Activated CD4-positive, alpha-beta T cell treated with anti-CD3 and anti-CD28 coated beads, Interleukin-2, amount 50 U/mL, for 4 hours (primary cell): Measurements from ENCODE around the gene KCNN1.
"Not testable (repeated sequence)": the region's sequence is repeated elsewhere in the genome, so short reads cannot be mapped to it uniquely, and the experiment has no call there.

Experiments
- DNase-seq, 2 experiments: peaks; one replicate each; pipeline ENCODE4 v3.0.0-alpha.2; 2020

Gene KCNN1

DNA sequence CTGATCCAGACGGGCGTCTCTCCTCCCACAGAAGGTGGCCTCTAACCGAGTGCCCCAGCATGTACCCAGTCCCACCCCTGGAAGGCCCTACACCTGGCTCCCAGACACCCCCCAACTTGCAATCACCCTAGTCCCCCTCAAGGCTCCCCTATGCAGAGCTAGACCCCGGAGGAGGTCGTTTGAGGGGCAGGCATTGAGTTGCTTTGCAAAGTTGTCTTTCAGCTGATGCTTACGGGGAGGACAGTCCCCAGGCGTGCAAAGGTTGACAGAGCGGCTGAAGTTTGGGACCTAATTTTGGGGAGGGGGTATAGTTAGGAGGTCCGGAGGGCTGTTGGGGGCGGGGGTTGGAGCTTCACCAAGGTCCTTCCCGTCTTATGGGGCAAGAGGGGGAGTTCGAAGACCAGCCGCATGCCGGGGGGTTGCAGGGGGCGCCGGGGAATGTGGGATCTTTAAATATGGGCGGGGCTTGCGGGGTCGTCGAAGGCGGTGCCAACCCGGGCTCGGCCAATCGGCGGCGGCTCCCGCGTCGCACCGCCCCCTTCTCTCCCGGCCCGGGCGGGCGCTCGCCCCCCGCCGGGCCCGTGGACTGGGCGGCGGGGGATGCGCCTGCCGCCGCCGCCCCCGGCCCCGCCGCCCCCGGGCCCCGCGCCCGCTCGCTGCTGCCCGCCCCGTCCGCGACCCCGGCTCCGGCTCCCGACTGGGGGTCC lies at the start of gene KCNN1:
TSS of gene KCNN1 (plus strand) at position 558 of the 707 bp plus-strand sequence. CDS start 6,782 bp downstream, outside the sequence.
- DNase-seq: no peak

DNA sequence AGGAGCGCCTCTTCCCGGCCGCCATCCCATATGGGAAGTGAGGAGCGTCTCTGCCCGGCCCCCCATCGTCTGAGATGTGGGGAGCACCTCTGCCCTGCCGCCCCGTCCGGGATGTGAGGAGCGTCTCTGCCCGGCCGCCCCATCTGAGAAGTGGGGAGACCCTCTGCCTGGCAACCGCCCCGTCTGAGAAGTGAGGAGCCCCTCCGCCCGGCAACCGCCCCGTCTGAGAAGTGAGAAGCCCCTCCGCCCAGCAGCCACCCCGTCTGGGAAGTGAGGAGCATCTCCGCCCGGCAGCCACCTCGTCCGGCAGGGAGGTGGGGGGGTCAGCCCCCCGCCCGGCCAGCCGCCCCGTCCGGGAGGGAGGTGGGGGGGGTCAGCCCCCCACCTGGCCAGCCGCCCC lies 48.8 kb upstream of the KCNN1 start:
- DNase-seq: not testable (repeated sequence)

DNA sequence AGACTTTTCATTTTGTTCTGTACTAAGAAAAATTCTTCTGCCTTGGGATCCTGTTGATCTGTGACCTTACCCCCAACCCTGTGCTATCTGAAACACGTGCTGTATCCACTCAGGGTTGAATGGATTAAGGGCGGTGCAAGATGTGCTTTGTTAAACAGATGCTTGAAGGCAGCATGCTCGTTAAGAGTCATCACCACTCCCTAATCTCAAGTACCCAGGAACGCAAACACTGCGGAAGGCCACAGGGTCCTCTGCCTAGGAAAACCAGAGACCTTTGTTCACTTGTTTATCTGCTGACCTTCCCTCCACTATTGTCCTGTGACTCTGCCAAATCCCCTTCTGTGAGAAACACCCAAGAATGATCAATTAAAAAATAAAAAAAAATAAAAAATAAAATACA lies 47.8 kb upstream of the KCNN1 start:
- not testable (repeated sequence) for DNase-seq

DNA sequence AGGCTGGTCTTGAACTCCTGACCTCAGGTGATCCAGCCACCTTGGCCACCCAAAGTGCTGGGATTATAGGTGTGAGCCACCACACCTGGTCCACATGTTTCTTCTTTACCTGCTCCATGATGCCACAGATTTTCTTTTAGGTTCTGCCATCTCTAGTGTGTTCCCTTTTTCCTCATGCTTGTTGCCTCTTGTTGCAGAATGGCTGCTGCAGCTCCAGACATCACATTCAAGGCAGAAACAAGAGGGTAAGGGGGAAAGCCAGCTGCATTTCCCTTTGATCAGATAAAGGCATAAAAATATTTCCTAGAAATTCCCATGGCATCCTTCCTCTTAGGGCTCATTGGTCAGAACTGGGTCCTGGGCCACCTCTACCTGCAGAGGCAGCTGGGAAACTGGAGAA lies 46.4 kb upstream of the KCNN1 start:
- DNase-seq: no peak

DNA sequence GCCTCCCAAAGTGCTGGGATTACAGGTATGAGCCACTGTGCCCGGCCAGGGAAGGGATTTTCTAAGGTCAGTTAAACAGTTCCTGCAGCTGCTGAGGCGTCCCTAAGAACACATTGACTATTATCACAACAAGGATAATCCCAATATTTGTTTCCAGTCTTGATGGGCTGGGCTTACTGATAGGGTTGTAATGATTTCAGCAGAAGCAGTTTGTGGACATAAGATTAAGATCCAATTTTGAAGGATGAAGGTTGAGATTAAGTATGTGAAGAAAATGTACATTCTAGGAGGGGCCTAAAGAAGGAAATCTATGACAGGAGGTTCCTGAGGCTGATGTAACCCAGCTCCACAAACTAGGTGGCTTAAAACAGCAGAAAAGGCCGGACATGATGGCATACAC lies 44.8 kb upstream of the KCNN1 start:
- no peak for DNase-seq

DNA sequence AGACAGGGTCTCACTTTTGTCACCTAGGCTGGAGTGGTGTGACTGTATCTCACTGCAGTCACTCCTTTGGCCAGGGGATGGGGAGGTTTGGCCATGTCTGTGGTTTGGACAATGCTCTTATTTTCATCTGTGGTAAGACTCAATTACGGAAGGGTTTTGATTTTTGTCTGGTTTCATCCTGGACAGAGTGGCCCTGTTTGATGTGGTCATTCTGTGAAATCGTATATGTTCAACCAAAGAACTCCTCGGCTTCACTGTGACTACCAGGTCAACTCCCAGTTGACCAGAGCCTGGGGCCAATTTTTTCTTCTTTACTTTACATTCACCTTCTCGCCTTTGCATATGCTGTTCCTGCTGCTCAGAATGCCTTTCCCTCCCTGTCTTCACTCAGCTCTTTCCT lies 40.9 kb upstream of the KCNN1 start:
- no peak for DNase-seq

DNA sequence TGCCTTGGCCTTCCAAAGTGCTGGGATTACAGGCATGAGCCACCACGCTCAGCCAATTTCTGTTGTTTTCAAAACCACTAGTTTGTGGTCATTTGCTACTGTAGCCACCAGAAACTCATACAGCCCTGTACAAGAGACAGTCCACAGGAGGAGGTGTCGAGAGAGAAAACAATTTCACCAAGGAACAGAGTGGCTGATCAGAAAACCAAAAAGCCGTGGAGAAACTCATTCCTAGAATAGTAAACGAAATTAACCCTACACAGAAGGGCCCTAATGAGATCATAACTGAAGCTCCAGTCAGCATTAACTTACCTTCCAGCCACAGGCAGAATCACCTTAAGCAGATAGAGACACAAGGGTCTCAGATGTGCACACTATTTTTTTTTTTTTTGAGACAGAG lies 37.9 kb upstream of the KCNN1 start:
- no peak for DNase-seq

DNA sequence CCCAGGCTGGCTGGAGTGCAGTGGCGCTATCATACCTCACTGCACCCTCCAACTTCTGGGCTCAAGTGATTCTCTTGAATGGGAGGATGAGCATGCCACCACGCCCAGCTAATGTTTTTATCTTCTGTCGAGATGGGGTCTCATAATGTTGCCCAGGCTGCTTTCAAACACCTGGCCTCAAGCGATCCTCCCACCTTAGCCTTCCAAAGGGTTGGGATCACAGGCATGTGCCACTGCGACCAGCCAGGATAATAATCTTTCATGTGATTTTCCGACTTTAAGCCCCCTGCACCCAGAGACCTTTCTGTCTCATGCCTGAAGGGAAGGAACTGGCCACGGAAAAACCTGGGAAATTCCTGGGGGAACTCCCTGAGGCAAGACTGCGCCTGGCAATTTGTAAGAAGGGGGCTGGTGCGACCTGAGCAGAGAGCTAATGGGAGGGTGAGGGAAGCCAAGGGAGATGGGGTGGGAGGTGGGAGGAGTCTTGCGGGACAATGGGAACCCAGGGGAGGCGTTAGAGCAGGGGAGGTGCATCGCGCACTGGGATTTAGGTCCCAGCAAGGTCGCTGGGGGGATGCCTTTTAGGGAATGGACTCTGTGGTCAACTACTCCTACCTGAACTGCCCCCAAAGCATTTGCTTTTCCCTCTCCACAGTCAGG lies 35.2 kb upstream of the KCNN1 start:
- no peak for DNase-seq

DNA sequence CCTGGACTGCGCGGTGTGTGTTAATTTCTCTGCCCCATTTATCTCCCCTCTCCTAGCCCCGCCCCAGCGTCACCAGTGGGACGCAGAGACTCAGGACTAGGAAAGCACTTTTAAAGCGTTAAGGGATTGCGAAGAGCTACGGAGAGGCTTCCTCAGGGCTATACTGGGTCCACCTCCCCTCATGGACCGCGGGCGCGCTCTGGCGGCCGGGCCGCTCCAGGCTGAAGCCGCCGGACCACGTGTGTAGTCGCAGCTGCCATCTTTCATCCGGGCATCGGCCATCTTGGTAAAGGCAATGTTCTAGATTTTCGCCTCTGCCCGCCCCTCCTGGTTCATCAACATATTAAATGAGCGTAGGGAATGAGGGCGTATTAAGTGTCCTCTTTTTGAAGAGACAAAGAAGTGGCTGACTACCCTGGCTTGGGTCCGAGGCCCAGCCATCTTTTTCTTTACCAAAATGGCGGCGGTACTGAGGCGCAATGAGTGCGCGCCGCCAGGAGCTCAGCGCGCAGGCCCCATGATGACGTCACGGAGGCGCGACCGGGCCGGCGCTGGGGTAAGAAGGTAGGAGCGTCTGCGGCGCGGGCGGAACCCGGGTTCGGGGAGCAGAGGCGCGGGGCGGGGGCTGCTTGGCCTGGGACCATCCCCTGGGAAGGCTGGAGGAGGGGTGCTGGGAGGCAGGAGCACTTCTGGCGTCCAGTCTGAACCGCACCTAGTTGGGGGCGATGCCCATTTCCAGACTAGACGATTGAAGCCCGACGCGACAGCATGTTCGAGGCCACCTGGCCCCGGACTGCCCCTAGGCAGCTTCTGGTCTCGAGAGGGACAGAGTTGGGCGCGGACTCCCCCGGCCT lies 34.2 kb upstream of the KCNN1 start, which contains the start of gene CCDC124:
TSS of gene CCDC124 (plus strand) at position 531 of the 854 bp plus-strand sequence. CDS start 3,406 bp downstream, outside the sequence.
- peak; percentile 87 to 88 for DNase-seq

DNA sequence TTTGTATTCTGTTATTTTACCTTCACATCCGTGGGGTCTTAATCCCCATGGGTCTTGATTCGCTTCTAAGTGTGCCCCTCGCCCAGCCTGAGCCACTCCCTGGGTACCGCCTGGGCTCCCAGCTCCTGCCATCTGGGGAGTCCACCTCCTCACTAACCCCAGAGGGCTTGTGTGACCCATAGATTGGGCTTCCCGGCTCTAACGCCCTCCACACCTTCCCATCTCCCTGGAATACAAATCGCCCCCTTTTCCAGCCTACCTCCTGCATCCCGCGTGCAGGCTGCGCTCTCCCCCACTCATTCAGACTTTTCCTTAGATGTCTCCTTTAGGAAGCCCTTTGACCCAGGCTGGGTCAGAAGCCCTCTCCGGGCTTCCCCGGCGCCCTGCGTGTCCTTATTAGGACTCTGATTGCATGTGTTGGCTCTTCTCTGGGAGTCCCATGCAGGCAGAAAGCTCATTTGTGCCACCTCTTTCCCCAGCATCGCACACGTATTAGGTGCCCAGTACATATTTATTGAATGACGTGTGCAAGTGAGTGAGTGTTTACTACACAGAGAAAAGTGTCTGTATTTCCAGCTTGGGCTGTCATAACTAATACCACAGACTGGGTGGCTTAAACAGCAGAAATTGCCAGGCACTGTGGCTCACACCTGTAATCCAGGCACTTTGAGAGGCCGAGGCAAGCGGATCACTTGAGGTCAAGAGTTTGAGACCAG lies 33.3 kb upstream of the KCNN1 start:
- no peak for DNase-seq

DNA sequence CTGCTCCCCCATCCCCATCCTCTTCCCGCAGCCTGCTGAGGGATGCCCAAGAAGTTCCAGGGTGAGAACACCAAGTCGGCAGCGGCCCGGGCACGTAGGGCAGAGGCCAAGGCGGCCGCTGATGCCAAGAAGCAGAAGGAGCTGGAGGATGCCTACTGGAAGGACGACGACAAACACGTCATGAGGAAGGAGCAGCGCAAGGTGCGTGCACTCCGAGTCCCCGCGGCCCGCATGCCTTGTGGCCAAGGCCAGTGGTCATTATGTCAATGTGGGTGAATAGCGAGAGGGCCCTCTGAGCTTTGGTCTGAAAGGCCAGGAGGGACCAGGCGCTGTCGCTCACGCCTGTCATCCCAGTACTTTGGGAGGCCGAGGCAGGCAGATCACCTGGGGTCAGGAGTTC lies 30.5 kb upstream of the KCNN1 start:
- DNase-seq: no peak

DNA sequence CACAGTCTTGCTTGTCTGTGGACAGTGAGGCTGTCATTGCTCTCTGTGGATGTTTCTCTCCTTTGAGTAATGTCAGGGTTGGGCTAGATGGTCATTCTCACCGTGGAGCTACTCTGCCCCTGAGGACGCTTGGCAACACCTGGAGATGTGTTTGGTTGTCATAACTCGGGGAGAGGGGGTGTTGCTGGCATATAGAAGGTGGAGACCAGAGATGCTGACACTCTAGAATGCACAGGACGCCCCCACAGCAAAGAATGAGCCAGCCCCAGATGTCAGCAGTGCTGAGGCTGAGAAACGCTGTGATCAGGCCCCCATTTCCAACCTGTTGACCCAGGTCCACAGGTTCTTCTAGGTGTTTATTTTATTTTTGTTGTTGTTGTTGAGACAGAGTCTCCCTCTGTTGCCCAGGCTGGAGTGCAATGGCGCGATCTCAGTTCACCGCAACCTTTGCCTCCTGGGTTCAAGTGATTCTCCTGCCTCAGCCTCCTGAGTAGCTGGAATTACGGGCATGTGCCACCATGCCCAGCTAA lies 29.5 kb upstream of the KCNN1 start:
- DNase-seq: no peak

DNA sequence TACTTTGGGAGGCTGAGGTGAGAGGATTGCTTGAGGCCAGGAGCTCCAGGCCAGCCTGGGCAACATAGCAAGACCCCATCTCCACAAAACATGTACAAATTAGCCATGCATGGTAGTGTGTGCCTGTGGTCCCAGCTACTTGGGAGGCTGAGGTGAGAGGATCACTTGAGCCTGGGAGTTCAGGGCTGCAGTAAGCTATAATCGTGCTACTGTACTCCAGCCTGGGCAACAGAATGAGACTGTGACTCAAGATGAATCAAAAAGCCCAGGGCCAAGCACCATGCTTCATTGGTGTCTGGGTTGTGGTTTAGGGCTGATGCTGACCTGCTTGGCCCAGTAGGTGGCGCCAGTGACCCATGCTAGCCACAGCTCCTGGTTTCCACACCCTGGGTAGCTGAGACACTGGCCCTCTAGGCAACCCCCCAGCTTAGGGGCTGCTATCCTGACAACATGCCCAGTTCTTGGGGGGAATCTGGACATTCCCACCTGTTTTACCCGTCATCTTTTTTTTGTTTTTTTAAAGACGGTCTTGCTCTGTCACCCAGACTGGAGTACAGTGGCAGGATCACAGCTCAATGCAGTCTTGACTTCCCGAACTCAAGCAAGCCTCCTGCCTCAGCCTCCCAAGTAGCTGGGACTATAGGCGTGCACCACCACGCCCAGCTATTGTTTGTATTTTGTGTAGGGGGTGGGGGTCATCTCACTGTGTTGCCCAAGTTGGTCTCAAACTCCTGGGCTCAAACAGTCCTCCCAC lies 28.6 kb upstream of the KCNN1 start:
- DNase-seq: peak; percentile 81 to 84

DNA sequence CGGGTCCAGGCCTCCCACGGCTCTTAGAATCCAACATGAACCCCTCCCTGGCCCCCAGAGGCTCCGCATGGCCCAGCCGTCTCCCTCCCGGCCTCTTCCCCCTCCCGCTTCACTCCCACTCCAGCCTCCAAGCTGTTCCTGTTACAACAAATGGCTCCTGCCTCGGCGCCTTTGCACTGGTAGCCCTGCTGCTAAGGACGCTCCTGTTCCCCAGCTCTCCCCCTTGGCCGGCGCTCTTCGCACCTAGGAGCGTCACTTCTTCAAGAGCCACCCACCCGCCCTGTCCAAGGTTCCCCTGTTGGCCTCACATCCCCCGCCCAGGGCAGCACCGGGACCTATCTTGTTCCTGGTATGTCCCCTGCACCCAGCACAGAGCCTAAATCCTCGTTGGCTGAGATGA lies 24.7 kb upstream of the KCNN1 start:
- no peak for DNase-seq

DNA sequence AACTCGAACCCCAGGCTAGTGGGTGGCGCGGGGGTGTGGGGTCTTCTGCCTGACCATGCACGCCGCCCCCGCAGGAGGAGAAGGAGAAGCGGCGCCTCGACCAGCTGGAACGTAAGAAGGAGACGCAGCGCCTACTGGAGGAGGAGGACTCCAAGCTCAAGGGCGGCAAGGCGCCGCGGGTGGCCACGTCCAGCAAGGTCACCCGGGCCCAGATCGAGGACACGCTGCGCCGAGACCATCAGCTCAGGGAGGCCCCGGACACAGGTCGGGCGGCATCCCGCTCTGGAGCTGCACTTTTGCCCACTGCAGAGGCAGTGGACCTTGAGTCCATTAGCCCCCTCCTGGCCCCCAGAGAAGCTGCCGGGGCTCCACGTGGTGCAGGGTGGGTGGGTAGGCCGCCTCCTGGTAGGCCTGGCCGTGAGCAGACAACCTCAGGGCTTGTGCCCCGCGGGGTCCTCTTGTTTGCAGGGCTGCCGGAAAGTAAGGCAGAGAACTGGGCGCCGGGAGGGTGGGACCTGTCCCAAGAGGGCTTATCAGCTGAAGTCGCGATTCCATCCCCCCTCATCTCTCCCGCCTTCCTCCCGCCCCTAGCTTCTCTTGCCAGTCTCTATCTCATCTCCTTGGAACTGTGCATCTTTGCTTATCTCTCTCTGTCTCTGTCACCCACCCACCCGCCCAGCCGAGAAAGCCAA lies 24.2 kb upstream of the KCNN1 start:
- DNase-seq: no peak

DNA sequence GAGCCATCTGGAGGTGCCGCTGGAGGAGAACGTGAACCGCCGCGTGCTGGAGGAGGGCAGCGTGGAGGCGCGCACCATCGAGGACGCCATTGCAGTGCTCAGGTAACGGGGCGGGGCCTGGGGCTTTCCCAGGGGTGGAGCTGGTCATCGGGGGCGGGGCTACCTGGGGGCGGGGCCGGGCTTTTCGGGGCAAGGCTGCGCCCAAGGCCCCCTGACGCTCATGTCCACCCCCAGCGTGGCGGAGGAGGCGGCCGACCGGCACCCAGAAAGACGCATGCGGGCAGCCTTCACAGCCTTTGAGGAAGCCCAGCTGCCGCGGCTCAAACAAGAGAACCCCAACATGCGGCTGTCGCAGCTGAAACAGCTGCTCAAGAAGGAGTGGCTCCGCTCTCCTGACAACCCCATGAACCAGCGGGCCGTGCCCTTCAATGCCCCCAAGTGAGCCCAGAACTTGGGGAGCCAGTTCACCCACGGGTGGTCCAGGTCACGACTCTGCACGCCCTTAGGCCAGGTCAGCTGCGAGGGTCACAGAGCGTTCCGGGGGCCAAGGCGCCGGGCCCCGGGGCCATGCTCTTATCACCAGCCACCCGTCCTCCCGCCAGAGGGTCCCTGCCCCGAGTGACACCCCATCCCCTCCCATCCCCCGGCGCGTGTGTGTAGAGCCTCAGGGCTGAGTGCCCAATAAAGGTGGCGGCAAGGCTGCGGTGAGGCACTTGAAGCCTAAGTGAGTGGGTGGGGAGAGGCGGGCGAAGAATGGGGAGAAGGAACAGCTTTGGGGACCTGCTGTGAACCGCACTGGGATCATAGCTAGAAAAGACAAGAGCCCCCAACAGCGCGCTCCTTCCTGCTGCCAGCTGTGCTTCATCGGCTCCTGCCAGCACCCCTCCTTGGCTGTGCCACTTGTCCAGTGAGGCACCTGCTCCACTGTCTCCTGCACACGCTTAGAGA lies 23.4 kb upstream of the KCNN1 start:
- no peak for DNase-seq

DNA sequence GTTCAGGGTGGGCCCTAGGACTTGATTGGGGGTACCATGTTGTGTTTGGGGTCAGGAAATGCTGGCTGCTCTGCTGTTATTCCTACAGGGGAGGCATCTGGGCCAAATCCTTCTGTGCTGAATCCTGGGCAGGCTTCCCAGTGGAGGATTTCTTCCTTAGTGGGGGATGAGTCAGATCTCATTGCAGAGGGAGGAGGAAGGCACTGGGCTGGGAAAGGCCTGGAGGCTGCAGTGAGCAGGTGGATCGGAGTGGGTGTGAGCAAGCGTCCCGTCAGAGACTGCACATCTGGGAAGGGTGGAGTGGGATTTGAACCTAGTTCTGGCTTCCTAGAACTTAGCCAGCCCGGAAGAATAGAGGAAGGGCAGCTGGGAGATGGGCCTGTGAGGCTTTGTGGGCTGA lies 22.6 kb upstream of the KCNN1 start:
- no peak for DNase-seq

DNA sequence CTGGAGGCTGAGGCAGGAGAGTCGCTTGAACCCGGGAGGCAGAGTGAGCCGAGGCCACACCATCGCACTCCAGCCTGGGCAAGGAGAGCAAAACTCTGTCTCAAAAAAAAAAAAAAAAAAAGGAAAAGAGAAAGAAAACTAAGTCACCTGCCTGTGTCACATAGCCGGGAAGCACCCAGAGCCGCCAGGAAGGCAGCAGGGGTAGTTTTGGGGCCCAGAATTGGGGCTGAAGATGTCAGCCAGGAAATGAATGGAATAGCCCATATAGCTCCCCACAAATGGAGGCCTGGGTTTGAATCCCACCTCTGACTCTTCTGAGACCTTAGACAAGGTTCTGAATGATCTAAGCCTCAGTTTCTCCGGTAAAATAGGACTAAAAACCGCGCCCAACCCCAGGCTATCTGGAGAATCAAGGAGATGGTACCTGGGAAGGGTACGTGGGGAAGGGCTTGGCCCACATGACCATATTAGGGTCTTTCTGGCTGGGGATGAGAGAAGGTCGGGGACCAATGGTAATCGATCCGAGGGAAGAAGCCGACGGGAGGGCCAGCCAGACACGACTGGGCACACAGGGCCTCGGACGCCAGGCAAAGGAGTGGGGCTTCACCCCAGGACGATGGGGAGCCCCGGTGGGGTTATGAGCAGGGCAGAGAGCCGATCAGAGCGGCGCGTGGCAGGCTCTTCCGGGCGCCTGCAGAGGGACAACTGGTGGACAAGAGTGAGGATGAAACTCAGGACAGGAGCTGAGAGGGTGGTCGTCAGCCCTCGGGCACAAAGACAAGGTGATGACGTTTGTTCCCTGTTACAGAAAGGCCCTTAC lies 19.7 kb upstream of the KCNN1 start:
- DNase-seq: peak in 1 of 2 experiments; percentile 23
